GM10266 (cell line): ENCODE measurements around the gene RXRB.
A peak's percentile ranks its signal among the peaks of the same experiment; 100 is the strongest.

Experiments used
- DNase-seq: peaks from one replicate; pipeline ENCODE4 v3.0.0; 2012; ENCODE audit errors: extremely low spot score
- CTCF ChIP-seq: IDR thresholded peaks from 2 replicates; pipeline ENCODE4 v1.5.1; 2012; ENCODE audit warnings: mild to moderate bottlenecking, low read depth; ENCODE audit not compliant: control insufficient read depth, insufficient read depth; ENCODE audit errors: missing control alignments

The RXRB gene

GRCh38 chr6:33172688-33173534, 27.6 kb downstream of the RXRB start:
- peak; percentile 73 for TF ChIP-seq CTCF
- peak; percentile 66 for DNase-seq

- TF ChIP-seq CTCF: no peak
- no peak for DNase-seq
Measured at GRCh38 chr6:33171880-33172687, 28.4 kb downstream of the RXRB start.

- DNase-seq: no peak
- no peak for TF ChIP-seq CTCF
Measured at GRCh38 chr6:33171016-33171879, 29.2 kb downstream of the RXRB start.

- no peak for TF ChIP-seq CTCF
- no peak for DNase-seq
Measured at GRCh38 chr6:33170176-33171015, 30.1 kb downstream of the RXRB start.

- no peak for TF ChIP-seq CTCF
Measured at GRCh38 chr6:33169291-33170175, 30.9 kb downstream of the RXRB start.

More at GRCh38 chr6:33169291-33170175, 30.9 kb downstream of the RXRB start:
- DNase-seq: no peak
